MM.1S (cell line): ENCODE measurements around the gene GYPC.

Experiments
- DNase-seq: peaks from one replicate; pipeline ENCODE4 v3.0.0-alpha.2; 2015
- H2AFZ ChIP-seq: fragments of 300-600 bp; sonication (generic); 2 replicates; pipeline ENCODE4 v1.6.0; 2016; ENCODE audit warnings: antibody characterized with exemption, low read length
- H3F3A ChIP-seq: fragments of 300-600 bp; sonication (generic); 2 replicates; pipeline ENCODE4 v1.6.1; 2016; ENCODE audit warnings: mild to moderate bottlenecking, antibody characterized with exemption, low read length, moderate library complexity, mixed read lengths; ENCODE audit not compliant: insufficient read depth
- H3K27ac ChIP-seq: fragments of 300-600 bp; sonication (generic); 2 replicates; pipeline ENCODE4 v1.5.1; 2016; ENCODE audit warnings: mild to moderate bottlenecking, low read length
- H3K27me3 ChIP-seq: fragments of 300-600 bp; sonication (generic); replicated peaks from 2 replicates; pipeline ENCODE4 v1.6.0; 2016; ENCODE audit warnings: low read length; ENCODE audit not compliant: insufficient read depth
- H3K36me3 ChIP-seq: fragments of 300-600 bp; sonication (generic); replicated peaks from 2 replicates; pipeline ENCODE4 v1.6.1; 2016; ENCODE audit warnings: mild to moderate bottlenecking, low read length, mixed read lengths; ENCODE audit not compliant: insufficient read depth
- H3K4me1 ChIP-seq: fragments of 300-600 bp; sonication (generic); 2 replicates; pipeline ENCODE4 v1.6.1; 2016; ENCODE audit warnings: low read length, mixed read lengths
- H3K4me2 ChIP-seq: fragments of 300-600 bp; sonication (generic); 2 replicates; pipeline ENCODE4 v1.6.0; 2016; ENCODE audit warnings: low read depth, low read length
- H3K4me3 ChIP-seq: fragments of 300-600 bp; sonication (generic); 2 replicates; pipeline ENCODE4 v1.5.1; 2016; ENCODE audit warnings: low read length, mixed read lengths
- H3K79me2 ChIP-seq: fragments of 300-600 bp; sonication (generic); 2 replicates; pipeline ENCODE4 v1.6.1; 2016; ENCODE audit warnings: mixed run types, low read length, mixed read lengths
- H3K9ac ChIP-seq: fragments of 300-600 bp; sonication (generic); 2 replicates; pipeline ENCODE4 v1.6.1; 2016; ENCODE audit warnings: low read length, mixed read lengths
- H3K9me2 ChIP-seq: fragments of 300-600 bp; sonication (generic); replicated peaks from 2 replicates; pipeline ENCODE4 v1.6.1; 2016; ENCODE audit warnings: mild to moderate bottlenecking, low read length, mixed read lengths; ENCODE audit not compliant: insufficient read depth
- H3K9me3 ChIP-seq: fragments of 300-600 bp; sonication (generic); replicated peaks from 2 replicates; pipeline ENCODE4 v1.6.1; 2016; ENCODE audit warnings: mild to moderate bottlenecking, low read length, mixed read lengths; ENCODE audit not compliant: insufficient read depth
- H4K20me1 ChIP-seq: fragments of 300-600 bp; sonication (generic); 2 replicates; pipeline ENCODE4 v1.6.1; 2016; ENCODE audit warnings: mild to moderate bottlenecking, low read length, moderate library complexity, mixed read lengths; ENCODE audit not compliant: insufficient read depth
- CTCF ChIP-seq: fragments of 300-600 bp; sonication (generic); IDR thresholded peaks from 2 replicates; pipeline ENCODE4 v1.5.1; 2016; ENCODE audit warnings: antibody characterized with exemption, low read length, mixed read lengths
- EZH2 ChIP-seq: fragments of 300-600 bp; sonication (generic); optimal IDR thresholded peaks from 2 replicates; pipeline ENCODE3; 2017; ENCODE audit warnings: low read depth, mild to moderate bottlenecking, antibody characterized with exemption, low read length, mixed read lengths
- EZH2phosphoT487 ChIP-seq: fragments of 300-600 bp; sonication (generic); IDR thresholded peaks from 2 replicates; pipeline ENCODE4 v1.6.1; 2018; ENCODE audit warnings: antibody characterized with exemption, low read length

GYPC gene

DNA sequence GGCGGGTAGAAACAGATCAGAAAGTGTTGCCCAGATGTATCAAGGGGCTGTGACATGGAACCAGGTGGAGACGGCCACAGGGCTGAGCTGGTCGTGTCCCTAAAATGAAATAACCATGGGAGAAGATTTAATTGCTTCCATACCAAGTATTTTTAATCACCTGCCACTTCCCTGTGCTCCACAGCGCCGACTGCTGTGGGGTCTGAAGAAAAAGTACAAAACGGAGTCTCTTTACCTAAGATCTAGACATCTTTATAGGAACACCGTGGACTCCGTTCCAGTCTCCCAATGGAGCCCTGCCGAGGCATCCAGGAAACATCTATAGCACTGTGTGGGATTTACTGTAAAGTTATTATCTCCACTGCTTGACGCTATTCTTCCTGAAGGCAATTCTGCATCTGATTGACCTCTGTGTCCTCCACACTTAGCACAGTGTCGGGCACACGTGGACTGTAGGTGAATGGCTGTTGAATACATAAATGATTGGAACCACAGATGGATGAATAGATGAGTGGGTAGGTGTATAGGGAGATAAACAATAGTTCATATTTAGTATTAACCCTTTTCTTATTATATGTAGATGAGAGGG lies 21.6 kb upstream of the GYPC start:
- Histone ChIP-seq H3K4me3 (no peak overlapping the region), H3K79me2 (no peaks in the 10 kb centered on the region), H3K9me3 (no peaks in the 10 kb centered on the region), H3K27me3 (no peaks in the 10 kb centered on the region), H2AFZ (no peak overlapping the region), H3K9me2 (no peaks in the 10 kb centered on the region), H3K4me2 (no peak overlapping the region), H4K20me1 (no peaks in the 10 kb centered on the region), H3K9ac (no peak overlapping the region), H3F3A (no peaks in the 10 kb centered on the region), H3K36me3 (no peaks in the 10 kb centered on the region), H3K4me1 (no peaks in the 10 kb centered on the region), H3K27ac (no peak overlapping the region)
- DNase-seq = peak; percentile 24
- TF ChIP-seq EZH2 (no peak), EZH2phosphoT487 (no peak), CTCF (peak; percentile 65)

DNA sequence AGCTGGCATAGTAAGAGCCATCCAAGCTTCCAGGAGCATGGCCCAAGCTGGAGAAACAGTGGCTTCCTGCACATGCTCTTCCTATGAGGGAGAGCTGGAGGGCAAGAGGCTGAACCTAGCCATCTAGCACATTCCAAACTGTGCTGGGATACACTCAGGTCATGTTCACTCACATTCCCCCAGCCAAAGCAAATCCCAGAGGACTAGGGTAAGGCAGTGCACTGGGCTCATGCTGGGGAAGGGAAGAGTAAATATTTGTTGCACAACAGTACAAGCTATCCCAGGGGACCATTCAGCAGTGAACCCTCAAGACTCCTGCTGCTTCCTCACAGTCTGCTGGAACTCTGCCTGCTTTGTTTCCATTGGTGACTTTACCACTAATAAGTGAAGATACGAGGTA lies 20.7 kb upstream of the GYPC start:
- Histone ChIP-seq H3K4me1 (no peaks in the 10 kb centered on the region), H3K79me2 (no peaks in the 10 kb centered on the region), H3K4me3 (no peak overlapping the region), H3K36me3 (no peaks in the 10 kb centered on the region), H3K27ac (no peak overlapping the region), H3K27me3 (no peaks in the 10 kb centered on the region), H3K9me2 (no peaks in the 10 kb centered on the region), H3F3A (no peaks in the 10 kb centered on the region), H2AFZ (no peak overlapping the region), H3K9me3 (no peaks in the 10 kb centered on the region), H3K9ac (no peak overlapping the region), H3K4me2 (no peak overlapping the region), H4K20me1 (no peaks in the 10 kb centered on the region)
- TF ChIP-seq CTCF (no peak), EZH2 (no peak), EZH2phosphoT487 (no peak)
- no peak for DNase-seq

- Histone ChIP-seq H3K9me2 (no peaks in the 10 kb centered on the region), H3K79me2 (no peaks in the 10 kb centered on the region), H3K4me1 (no peaks in the 10 kb centered on the region), H3K27me3 (no peaks in the 10 kb centered on the region), H4K20me1 (no peaks in the 10 kb centered on the region), H3F3A (no peaks in the 10 kb centered on the region), H3K36me3 (no peaks in the 10 kb centered on the region), H3K9ac (no peak overlapping the region), H2AFZ (no peak overlapping the region), H3K9me3 (no peaks in the 10 kb centered on the region), H3K4me3 (no peak overlapping the region), H3K27ac (no peak overlapping the region), H3K4me2 (no peak overlapping the region)
- DNase-seq = no peak
- no peak for TF ChIP-seq EZH2
- TF ChIP-seq CTCF = no peak
- TF ChIP-seq EZH2phosphoT487 = no peak
Measured at GRCh38 chr2:126635736-126636135, 20.2 kb upstream of the GYPC start.
